PC-9 (cell line): ENCODE measurements around the gene WDR17.

Source experiments
- CTCF ChIP-seq: fragments of 200-600 bp; sonication (generic); conservative IDR thresholded peaks from 2 replicates; pipeline ENCODE4 v1.6.1; 2017; ENCODE audit warnings: mixed run types, antibody characterized with exemption, mild to moderate bottlenecking, moderate library complexity
- EZH2 ChIP-seq: fragments of 200-600 bp; sonication (generic); IDR thresholded peaks from 2 replicates; pipeline ENCODE4 v1.8.0; 2017; ENCODE audit warnings: antibody characterized with exemption, low read depth

- TF ChIP-seq CTCF (no peak), EZH2 (no peak)
These were observed 143.9 kb downstream of the WDR17 start for GRCh38 chr4:176209535-176209934.
